NCI-H82 treated with DMSO at 0.1 percent for 48 hours (cell line): Measurements from ENCODE around the gene GRIK3.
"Not testable (repeated sequence)": the region's sequence is repeated elsewhere in the genome, so short reads cannot be mapped to it uniquely, and the experiment has no call there.

Source experiments
- DNase-seq: peaks from one replicate; lab custom pipeline; 2025; ENCODE audit not compliant: unreplicated experiment; lab: John Stamatoyannopoulos, UW

GRIK3 gene

DNA sequence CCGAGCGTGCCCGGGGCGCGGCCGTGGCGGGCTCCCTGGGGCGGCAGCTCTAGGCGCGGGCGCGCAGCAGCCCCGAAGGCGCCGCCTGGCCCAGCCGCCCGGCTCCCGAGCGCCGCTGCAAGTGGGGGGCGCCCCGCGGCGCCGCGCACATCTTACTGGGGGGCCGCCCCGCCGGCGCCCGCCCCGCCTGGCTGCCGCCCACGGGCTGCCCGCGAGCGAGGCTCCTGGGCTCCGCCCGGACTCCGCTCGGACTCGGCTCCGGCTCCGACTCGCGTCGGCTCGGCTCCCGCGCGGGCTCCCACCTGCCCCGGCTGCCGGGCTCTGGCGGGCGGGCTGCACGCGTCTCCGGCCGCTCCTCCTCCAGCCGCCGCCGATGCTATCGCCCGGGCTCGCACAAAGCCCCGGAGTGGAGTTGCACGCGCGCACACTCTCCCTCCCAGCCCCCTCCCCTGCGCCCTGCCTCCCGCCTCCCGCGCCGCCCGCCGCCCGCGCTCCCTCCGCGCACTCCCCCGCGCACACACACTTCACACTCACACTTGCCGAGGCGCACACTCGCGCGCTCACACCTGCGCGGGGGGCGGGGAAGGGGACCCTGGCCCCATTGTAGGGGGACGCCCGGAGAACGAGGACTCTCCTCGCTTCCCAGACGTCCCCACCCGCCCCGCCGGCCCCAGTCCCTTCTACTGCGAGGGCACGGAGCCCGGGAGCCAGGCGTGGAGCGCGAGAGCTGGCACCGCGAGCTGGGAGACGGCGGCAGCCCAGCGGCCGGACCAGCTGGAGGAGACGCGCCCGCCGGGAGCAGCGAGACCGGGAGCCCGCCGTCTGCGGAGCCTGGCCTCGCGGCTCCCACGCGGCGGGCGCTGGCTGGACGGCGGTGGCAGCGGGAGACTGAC, at the start of gene GRIK3:
Gene GRIK3 (minus strand): TSS at position 395 of the 893 bp plus-strand sequence. CDS start 407 bp downstream, outside the sequence.
- DNase-seq, result no peak

DNA sequence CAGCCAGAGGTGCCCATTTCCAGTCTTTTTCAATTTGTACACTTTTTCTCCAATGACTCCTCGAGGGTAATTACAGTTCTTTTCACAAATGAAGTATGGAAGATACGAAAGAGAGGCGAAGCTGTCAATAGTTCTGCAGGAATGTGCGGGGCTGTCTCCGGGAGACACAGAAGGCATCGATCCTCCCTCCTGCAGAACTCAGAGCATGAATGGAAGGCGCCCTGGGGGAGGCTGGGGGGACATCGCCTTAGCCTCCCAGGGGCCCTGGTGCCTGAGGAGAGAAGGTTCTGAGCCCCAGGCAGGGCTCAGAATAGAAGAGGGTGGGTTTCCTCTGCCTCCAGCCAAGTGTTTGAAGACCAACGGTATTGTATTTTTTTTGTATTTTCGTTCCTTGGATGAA, 49.7 kb upstream of the GRIK3 start:
- no peak for DNase-seq

DNA sequence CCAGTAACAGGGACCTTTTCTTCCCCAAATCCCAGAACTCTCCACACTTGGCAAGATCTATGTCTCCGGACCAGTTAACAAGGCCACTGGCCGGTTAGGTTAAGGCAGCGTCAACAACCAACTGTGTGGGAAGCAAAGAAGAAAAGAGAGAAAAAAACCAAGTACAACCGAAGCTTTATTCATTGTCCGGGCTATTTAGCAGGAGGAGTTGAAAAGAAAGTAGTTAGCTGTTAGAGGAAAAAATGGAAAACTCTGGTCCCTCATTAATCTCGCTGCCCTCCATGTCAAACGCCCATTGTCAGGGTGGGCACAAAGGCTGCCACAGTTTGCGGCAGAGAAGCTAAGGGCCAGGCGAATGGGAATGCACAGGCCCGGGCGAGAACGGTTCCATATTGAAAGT, 49.3 kb upstream of the GRIK3 start:
- no peak for DNase-seq

DNA sequence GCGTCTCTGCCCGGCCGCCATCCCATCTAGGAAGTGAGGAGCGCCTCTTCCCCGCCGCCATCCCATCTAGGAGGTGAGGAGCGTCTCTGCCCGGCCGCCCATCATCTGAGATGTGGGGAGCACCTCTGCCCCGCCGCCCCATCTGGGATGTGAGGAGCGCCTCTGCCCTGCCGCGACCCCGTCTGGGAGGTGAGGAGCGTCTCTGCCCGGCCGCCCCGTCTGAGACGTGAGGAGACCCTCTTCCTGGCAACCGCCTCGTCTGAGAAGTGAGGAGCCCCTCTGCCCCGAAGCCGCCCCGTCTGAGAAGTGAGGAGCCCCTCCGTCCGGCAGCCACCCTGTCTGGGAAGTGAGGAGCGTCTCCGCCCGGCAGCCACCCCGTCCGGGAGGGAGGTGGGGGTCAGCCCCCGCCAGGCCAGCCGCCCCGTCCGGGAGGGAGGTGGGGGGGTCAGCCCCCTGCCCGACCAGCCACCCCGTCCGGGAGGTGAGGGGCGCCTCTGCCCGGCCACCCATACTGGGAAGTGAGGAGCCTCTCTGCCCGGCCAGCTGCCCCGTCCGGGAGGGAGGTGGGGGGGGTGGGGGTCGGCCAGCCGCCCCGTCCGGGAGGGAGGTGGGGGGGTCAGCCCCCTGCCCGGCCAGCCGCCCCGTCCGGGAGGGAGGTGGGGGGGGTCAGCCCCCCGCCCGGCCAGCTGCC, 46.1 kb upstream of the GRIK3 start:
- DNase-seq, result not testable (repeated sequence)

DNA sequence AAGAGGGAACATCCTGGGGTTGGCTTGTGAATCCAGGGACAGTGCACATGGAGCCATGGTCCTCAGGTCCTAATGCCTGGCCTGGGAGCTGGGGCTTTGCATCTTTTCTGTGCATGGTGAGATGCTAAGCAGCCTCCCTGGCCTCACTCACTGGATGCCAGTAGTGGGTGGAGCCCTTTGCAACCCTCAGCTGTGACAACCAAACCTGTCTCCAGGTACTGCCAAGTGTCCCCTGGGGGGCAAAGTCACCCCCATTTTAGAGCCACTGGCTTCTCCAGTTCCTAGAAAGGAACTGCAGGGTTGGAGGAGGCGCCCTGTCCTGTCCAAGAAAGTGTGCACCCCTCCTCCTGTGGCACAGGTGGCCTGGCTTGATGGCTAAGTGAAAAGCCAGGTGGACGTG, 44.6 kb upstream of the GRIK3 start:
- DNase-seq, result no peak

DNA sequence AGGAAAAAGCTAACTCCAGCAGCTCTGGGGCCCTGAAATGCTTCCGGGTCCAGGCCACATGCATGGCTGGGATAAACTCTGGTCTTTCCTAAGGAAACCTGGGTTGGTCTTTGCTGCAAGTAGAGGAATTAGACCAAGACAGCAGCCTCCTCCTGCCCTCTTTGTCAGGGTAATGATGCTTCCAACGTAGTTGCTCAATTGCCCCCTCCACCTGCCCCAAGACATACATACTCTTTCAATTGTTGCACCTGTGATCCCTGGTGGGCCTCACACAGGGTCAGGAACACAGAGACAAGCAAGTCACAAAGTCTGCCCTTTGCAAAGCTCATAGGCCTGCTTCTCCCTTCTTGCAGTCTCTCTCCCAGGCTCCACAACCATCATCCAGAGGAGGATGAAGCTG, 41.9 kb upstream of the GRIK3 start:
- DNase-seq, result no peak

DNA sequence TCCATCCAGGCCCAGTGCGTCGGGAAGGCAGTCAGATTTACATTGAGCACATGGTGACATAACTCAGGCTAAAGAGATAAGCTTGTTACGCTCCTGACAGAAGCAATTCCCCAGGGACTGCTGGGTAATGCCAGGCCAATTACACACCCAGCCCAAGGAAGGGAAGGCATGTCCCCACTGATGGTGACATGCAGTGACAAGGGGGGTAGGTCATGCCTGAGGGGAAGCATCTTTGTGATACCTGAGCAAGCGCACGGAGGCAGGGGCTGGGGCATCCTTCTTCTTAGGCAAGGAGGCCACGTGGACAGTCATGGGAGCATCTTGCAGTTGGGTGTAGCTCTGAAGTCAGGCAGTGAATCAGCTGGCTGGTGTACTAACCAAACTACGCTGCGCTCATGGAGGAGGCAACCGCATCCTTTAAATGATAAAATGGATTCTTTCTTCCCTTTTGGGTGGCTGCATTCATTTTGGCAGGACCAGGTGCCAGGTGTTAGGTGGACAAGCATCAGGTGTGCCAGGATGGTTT, 39.6 kb upstream of the GRIK3 start:
- peak; percentile 96 for DNase-seq

DNA sequence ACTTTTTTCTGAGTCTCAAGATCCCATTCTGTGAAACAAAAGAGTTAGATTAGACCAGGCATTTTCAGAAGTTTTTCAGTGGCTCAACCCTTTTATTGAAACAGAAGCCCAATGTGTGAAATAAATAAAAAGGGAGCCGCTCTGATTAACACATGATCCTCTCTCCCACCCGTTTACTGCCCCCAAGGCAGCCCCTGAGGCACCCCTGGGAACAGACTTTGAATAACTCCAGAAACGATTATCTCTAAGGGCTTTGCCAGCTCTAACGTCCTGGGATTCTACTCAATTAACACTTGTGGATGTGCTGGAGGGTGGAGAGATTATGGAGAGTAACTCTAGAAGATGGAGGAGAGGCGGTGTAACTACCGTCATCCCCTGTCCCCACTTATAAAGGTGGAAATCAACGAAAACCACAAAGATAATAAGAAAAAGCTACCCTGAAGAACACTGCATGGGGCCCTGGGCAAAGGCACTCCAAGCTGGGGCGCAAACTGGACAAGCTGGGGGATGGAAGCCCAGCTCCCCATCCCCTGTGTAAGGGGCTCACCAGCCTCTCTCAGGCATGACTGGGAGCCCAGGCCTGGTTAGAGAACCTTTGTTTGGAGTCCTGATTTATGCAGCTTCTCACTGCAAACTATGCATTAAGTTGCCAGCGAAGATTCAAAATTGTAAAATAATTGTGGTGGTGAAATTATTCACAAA, 39.0 kb upstream of the GRIK3 start:
- DNase-seq, result peak; percentile 96

DNA sequence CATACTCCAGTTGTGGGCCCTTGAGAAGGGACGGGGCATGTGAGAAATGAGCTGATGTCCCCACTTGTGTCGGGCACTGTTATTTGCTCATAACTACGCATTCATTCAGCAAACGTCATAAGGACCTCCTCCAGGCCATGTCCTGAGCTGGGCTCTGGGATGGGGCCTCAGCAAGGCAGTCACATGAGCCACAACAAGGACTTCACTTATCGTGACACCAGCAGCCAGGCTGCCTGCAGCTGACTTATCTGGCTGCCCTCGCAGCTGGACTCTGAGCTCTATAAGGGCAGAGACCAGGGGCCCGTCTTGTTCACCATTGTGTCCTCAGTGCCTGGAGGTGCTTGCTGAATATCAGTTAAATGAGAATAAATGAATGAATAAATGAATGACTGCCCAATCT, 37.5 kb upstream of the GRIK3 start:
- no peak for DNase-seq

DNA sequence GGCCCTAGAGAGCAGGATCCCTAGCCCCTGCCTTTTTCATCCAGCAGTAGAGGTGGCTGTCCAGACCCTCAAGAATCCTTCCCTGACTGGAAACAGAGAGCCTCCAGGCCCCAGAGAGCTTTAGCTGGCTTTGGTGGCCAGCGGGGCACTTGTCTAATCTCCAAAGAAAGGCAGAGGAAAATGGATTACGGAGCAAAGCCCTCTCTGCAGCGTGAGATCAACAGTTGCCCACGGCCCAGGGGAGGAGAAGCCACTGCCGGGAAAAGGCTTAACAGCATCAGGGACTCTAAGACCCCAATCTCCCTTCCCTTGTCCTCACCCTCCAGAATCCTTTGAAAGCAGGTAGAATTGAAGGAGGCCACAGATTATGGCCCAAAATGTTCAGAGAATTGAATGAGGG, 35.8 kb upstream of the GRIK3 start:
- peak; percentile 96 for DNase-seq

DNA sequence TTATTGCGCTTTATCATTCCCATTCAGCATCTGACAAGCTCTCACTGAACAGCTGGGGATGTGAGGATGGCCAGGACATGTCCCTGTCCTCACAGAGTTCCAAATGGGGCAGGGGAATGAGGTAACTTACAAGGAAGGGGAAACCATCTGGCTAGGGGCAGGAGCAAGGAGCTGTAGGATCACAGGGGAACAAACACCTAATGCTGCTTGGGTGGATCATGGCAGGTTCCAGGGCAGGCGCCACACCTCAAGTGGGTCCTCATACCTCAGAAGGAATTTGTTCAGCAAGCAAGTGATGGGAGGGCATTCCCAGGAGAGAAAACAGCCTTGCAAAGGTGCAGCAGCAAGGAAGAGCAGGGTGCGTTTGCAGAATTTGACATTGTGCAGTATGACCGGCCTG, 35.1 kb upstream of the GRIK3 start:
- peak; percentile 91 for DNase-seq

DNA sequence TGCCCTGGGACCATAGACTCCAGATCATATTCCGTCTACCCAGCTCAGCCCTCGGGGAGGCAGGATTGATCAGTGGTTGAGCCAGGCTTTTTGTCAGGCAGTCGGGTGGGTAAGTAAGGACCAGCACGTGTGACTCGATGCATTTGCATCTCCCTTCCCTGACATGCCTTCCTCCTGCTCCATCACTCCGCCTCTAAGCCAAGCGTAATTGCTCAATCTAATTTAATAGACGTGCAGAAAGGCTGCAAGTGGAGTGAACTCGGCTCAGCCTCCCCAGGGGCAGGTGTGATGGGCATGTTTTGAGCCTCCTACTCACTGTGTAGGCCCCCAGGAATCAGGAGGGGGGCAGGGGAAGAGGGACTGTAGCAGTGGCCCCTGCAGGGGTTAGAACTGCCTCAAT, 34.6 kb upstream of the GRIK3 start:
- DNase-seq, result peak; percentile 97

DNA sequence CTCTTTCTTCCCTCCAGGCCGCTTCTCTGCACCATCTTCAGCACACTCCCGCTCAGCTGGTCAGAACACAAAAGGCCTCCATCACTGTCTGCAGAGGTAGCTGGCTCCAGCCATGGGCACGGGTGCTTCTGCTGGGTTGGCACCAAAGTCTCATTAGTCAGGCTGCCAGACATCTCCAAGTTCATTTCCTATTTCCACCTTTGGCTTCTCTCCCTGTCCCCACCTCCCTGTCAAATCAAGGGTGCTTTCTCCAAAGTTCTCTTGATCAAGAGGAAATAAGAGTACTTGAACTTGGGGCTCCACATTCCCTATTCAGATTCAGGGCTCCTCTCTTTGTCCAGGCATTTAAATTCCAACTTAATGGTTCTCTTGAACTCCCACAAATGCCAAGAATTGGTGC, 33.9 kb upstream of the GRIK3 start:
- no peak for DNase-seq

DNA sequence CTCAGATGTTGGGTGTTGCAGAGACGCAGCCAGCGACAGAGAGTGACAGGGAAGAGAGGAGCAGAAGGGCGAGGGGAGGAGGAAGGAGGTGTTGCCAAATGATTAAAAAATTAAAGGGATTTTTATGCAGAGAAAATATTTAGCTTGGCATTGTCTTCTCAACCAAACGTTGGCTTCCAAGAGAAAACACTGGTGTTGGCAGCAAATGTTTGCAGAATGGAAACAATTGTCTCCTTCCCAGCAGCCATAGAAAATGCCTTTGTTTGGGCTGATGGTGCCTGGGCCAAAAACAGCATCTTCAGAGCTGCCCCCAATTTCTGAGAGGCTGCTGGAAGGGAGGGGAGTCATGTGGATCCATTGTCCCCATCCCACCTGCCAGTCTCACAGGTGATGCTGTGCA, 29.7 kb upstream of the GRIK3 start:
- DNase-seq, result no peak

DNA sequence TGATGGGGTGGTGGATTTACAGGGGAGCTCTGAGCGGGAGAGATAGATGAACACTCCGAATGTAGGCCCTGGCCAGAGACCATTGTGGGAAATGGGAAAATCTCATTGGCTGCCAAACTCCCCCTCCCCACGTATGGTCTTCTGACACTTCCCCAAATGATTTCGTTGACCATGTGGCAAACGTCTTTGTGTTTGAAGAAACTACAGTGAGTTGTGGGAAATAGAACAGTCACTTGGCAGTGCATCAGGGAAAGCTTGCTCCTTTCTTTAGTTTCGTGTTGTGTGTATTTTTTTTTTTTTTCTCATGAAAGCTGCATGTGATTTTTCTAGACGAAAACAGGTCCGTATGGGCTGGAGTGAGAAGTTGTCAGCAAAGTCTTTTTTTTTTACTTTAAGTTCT, 25.0 kb upstream of the GRIK3 start:
- no peak for DNase-seq

DNA sequence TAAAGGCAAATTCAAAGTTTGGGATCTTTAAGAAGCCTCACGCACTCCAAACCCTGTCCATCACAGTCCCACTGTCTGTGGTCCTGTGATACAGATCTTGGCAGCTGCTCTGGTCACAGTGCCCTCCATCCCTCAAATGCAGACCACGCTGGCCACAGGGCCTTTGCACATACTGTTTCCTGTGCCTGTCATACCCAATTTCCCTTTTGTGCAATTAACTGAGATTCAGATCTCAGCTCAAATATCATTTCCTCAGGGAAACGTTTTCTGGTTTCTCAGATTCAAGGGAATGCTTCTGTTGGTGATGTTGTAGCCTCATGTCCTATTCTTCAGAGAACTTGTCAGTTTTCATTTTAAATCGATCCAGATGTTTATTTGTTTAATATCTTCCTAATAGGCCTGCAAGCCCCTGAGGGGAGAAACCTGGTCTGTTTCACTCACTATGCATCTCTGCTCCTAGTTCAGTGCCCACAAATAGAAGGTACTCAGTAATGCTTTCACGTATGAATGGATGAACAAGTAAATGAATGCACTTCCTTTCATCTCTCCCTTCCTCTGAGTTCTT, 24.2 kb upstream of the GRIK3 start:
- DNase-seq, result no peak

DNA sequence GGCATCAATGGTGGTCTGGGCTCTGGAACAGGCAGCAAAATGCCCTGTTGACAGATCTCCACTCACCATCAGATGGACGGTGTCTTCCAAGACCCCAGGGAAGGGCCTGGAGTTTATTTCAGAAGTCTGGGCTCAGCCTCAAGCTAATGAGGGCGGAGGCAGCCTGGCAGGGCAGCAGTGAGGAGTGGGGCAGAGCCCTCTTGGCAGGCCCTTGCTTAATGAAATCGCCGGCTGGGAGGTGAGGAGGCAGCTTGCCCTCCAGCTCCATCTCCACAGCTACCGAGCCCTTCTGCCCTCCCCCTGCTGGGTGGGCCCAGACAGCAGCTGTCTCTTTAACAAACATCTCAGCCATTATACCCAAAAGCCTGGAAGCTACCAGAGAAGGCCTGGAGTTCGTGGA, 22.0 kb upstream of the GRIK3 start:
- DNase-seq, result peak; percentile 64

DNA sequence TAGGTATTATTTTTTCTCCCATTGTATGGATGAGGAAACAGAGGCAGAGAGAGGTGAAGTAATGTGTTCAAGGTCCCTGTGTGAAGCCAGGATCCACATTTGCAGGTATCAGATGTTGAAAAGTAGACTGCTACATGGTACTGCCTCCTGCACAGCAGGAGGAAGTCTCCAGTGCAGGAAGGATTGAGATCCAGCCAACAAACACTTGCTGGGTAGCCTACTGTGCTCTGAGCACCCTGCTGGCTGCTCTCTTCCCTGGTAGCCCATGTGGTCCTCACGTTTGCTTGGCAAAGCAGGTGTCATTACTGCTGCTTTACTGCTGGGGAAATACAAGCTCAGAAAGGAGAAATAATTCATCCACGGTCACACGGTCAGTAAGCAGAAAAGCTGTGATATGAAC, 21.3 kb upstream of the GRIK3 start:
- DNase-seq, result no peak

DNA sequence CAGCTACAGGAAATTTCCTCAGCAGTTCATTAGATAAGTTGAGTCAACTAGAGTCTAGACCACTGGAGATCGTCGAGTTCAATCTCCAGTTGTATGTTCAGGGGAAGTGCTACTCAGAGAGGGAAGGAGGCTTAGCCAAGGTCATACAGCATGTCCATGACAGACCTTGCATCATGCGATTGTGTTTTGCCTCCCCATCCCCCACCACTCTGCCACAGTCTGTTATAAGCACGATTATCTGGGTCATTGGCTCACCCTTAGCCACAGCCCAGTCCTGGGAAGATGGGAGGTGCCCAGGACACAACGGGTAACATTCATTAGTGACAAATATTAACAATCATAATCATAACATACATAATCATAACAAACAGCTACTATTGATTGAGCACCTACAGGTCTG, 18.9 kb upstream of the GRIK3 start:
- DNase-seq, result no peak

DNA sequence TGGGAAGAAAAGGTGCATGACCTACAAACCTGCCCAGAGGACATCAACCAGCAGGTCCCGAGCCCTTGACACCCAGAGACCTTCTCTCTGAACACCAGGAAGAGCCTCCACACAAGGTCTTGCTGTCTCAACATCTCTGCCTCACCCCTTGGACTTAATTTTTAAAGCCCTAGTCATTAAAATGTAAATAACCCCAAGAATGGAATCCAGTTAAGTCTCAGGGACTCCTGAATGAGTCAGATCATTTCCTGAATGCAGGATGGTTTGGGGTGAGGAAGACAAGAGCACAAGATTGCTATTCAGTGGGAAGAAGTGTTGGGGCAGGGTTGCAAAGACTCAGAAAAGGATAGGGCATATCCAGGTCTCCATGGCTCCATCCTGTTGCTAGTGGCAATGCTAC, 17.8 kb upstream of the GRIK3 start:
- DNase-seq, result no peak

DNA sequence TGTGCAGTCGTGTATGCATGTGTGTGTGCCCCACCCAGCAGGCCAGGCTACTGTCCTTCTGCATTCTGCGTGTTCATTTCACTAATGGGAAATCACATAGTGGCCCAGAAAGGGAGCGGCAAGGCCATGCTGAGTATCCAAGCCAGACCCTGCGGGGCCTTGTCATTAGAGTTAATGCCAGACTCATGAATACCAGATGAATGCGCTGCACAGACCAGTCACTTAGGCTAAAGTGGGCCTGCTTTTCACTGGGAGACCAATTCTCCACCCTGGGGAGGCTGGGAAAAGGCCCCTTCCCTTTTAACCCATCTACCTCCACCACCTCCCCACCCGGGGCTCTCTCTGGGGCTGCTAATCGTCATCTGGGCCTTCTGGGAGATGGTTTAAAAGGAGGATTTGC, 17.0 kb upstream of the GRIK3 start:
- no peak for DNase-seq
